A549 (cell line): Measurements from ENCODE around the gene PKD1. TPM values are rescaled to one million over a fixed set of nuclear protein-coding genes. Genes with fewer than 3 reads are reported as not detected.

Experiments used
- ATAC-seq, 2 experiments: fragments of 200-7000 bp in 1 of 2; fragments of >200 bp in 1 of 2; cut with Nextera tagmentation in 1 of 2; cut with Tn5 transposase in 1 of 2; 3 replicates each; pipeline versions ENCODE4 v1.8.0 to v1.9.1; 2018 to 2020; ENCODE audit warnings: mild to moderate bottlenecking in 1 of 2, moderate library complexity in 1 of 2
- CTCF ChIA-PET: fragments of 300-600 bp; sonication (Branson Sonifier 250); formaldehyde crosslinking; extraction: SDS; loops from one replicate; lab custom pipeline; 2021; ENCODE audit warnings: antibody characterized with exemption, inconsistent platforms; lab: Yijun Ruan, JAX
- POLR2A ChIA-PET: fragments of 350-600 bp; formaldehyde crosslinking; extraction: SDS; loops from one replicate; lab custom pipeline; 2021; ENCODE audit warnings: antibody characterized with exemption, inconsistent platforms; lab: Yijun Ruan, JAX
- DNase-seq, 2 experiments: peaks; one replicate each; pipeline versions ENCODE4 v3.0.0 to v3.0.0-alpha.2; 2011 to 2016; ENCODE audit warnings: low read depth in 1 of 2, low spot score in 1 of 2
- FAIRE-seq: peaks from 2 replicates; lab custom pipeline; 2011; peaks lifted over from hg19 to GRCh38; lab: Jason Lieb, UNC
- H3K27ac ChIP-seq, 2 experiments: fragments of >200 bp; sonication (Bioruptor Twin); formaldehyde crosslinking; 3 replicates each; pipeline ENCODE4 v1.5.1; 2016 to 2017
- H3K4me1 ChIP-seq: fragments of >200 bp; sonication (Bioruptor Twin); formaldehyde crosslinking; 3 replicates; pipeline ENCODE4 v1.6.1; 2016
- H3K4me2 ChIP-seq: fragments of >200 bp; sonication (Bioruptor Twin); formaldehyde crosslinking; 3 replicates; pipeline ENCODE4 v1.6.1; 2016
- H3K4me3 ChIP-seq: fragments of >200 bp; sonication (Bioruptor Twin); formaldehyde crosslinking; 3 replicates; pipeline ENCODE4 v1.5.1; 2016
- H3K9me3 ChIP-seq: fragments of >200 bp; sonication (Bioruptor Twin); formaldehyde crosslinking; 3 replicates; pipeline ENCODE4 v1.6.1; 2016
- ATOH8 ChIP-seq: fragments of 250-450 bp; sonication (Bioruptor Pico); IDR thresholded peaks from 2 replicates; pipeline ENCODE4 v1.5.0; 2020; ENCODE audit warnings: low read depth, mild to moderate bottlenecking, moderate library complexity
- BCL3 ChIP-seq: fragments of >200 bp; sonication (Bioruptor Twin); formaldehyde crosslinking; IDR thresholded peaks from 3 replicates; pipeline ENCODE4 v1.6.1; 2016
- CBX2 ChIP-seq: fragments of 200-600 bp; sonication (generic); IDR thresholded peaks from 2 replicates; pipeline ENCODE4 v1.6.1; 2016; ENCODE audit warnings: low read depth, mild to moderate bottlenecking, borderline replicate concordance
- EHF ChIP-seq: fragments of 250-450 bp; sonication (Bioruptor Pico); IDR thresholded peaks from 2 replicates; pipeline ENCODE4 v1.5.0; 2020; ENCODE audit warnings: mild to moderate bottlenecking
- EP300 ChIP-seq, 2 experiments: fragments of >200 bp; sonication (Bioruptor Twin); formaldehyde crosslinking; IDR thresholded peaks; 2 replicates in 1 of 2; 3 replicates in 1 of 2; pipeline ENCODE4 v1.6.1; 2016 to 2017
- ESRRA ChIP-seq: fragments of 150-350 bp; IDR thresholded peaks from 2 replicates; pipeline ENCODE4 v1.6.1; 2014; ENCODE audit warnings: mild to moderate bottlenecking, low read length, borderline replicate concordance
- FOSB ChIP-seq: fragments of 250-450 bp; sonication (Bioruptor Pico); IDR thresholded peaks from 2 replicates; pipeline ENCODE4 v1.5.0; 2020; ENCODE audit warnings: mild to moderate bottlenecking, moderate library complexity
- FOXS1 ChIP-seq: fragments of 250-450 bp; sonication (Bioruptor Pico); IDR thresholded peaks from 2 replicates; pipeline ENCODE4 v1.5.0; 2020; ENCODE audit warnings: mild to moderate bottlenecking, moderate library complexity
- GATA3 ChIP-seq: IDR thresholded peaks from 2 replicates; pipeline ENCODE4 v1.6.1; 2012; ENCODE audit warnings: borderline replicate concordance
- HDAC2 ChIP-seq: fragments of 200-600 bp; sonication (generic); IDR thresholded peaks from 2 replicates; pipeline ENCODE4 v1.6.1; 2016
- HEYL ChIP-seq: fragments of 250-450 bp; sonication (Bioruptor Pico); IDR thresholded peaks from 2 replicates; pipeline ENCODE4 v1.8.0; 2021; ENCODE audit warnings: mild to moderate bottlenecking, moderate library complexity
- HOXA7 ChIP-seq: fragments of 250-450 bp; sonication (Bioruptor Pico); IDR thresholded peaks from 2 replicates; pipeline ENCODE4 v1.5.0; 2020; ENCODE audit warnings: mild to moderate bottlenecking, moderate library complexity
- JUN ChIP-seq, 2 experiments: fragments of >200 bp; sonication (Bioruptor Twin); formaldehyde crosslinking; IDR thresholded peaks; 2 replicates in 1 of 2; 3 replicates in 1 of 2; pipeline ENCODE4 v1.6.1; 2016 to 2017
- MAX ChIP-seq: IDR thresholded peaks from 2 replicates; pipeline ENCODE4 v1.6.1; 2012
- MYC ChIP-seq: IDR thresholded peaks from 2 replicates; pipeline ENCODE4 v1.6.1; 2012; ENCODE audit warnings: mild to moderate bottlenecking, inconsistent platforms, low read length, improper control_type of control experiment, borderline replicate concordance
- PBX3 ChIP-seq: IDR thresholded peaks from 2 replicates; pipeline ENCODE4 v1.6.1; 2012
- POLR2A ChIP-seq: IDR thresholded peaks from 2 replicates; pipeline ENCODE4 v1.6.1; 2012; ENCODE audit warnings: mild to moderate bottlenecking, low read length
- USF2 ChIP-seq: fragments of 450-650 bp; IDR thresholded peaks from 2 replicates; pipeline ENCODE4 v1.6.1; 2014; ENCODE audit warnings: antibody characterized with exemption
- ZNF302 ChIP-seq: fragments of 250-450 bp; sonication (Bioruptor Pico); IDR thresholded peaks from 2 replicates; pipeline ENCODE4 v1.9.0; 2021; ENCODE audit warnings: inconsistent platforms, mild to moderate bottlenecking, moderate library complexity
- ZSCAN20 ChIP-seq: fragments of 250-450 bp; sonication (Bioruptor Pico); IDR thresholded peaks from 2 replicates; pipeline ENCODE4 v1.8.0; 2022; ENCODE audit warnings: mild to moderate bottlenecking, moderate library complexity
- WGBS: methylation state at CpG from one replicate; pipeline ENCODE4 v1.1.6; 2017; ENCODE audit errors: missing lambda C conversion rate; 5-methylcytosine and 5-hydroxymethylcytosine counted together
- polyA plus RNA-seq, 4 experiments: library from polyadenylated mRNA; depleted of rRNA in 3 of 4; stranded (reverse); fragments of >200 nt; fragmentation: RNase III in 1 of 4; extraction: RNeasy Plus Mini Kit Qiagen cat#74134 plus additional on column Dnase treatment in 1 of 4; gene quantifications; 2 replicates in 3 of 4; 3 replicates in 1 of 4; pipeline ENCODE4 v1.2.3, GENCODE V29; 2011 to 2017

Gene PKD1
- polyA plus RNA-seq, 2 of the 4 experiments (the other 2 are of a cell fraction), result 11.5 to 39.2 TPM

- ATAC-seq (peak in 1 of 2 experiments; percentile 1; a peak in 3 of 6 replicates), FAIRE-seq (no peak), DNase-seq (no peak)
- Histone ChIP-seq H3K4me3 (no peak overlapping the region), H3K4me1 (peaks cover 89% of the 10 kb centered on the region), H3K9me3 (no peaks in the 10 kb centered on the region), H3K4me2 (peak overlapping the region; percentile 73), H3K27ac (peak overlapping the region; percentile 90)
- POLR2A ChIA-PET, result interaction anchor here (1.6 kb wide), 1 partner anchor 115 kb away, joined by 7 read pairs; the partner anchor contains the start of gene TRAF7
- WGBS, result 86% methylated on average over 13 of the region's 24 CpGs
- TF ChIP-seq ZSCAN20 (CRISPR knock-in tag) (0 out of 2 replicates have a peak, but pooled peaks have one; percentile 44), PBX3 (0 out of 2 replicates have a peak, but pooled peaks have one; percentile 13), FOSB (CRISPR knock-in tag) (no peak)
- CTCF ChIA-PET, result interaction anchor here (1.0 to 4.0 kb wide), 13 partner anchors 8 to 113 kb away, joined by 3 to 25 read pairs (median 4); partner anchors contain the start of genes NTHL1 and TSC2
Measured at GRCh38 chr16:2040041-2040786, 95.5 kb downstream of the PKD1 start.

GRCh38 chr16:2039274-2040031 is 96.2 kb downstream of the PKD1 start:
- ChIA-PET POLR2A (interaction anchor here (1.6 kb wide), 1 partner anchor 116 kb away, joined by 7 read pairs; the partner anchor contains the start of gene TRAF7), CTCF (interaction anchor here (1.1 to 4.0 kb wide), 8 partner anchors 8 to 113 kb away, joined by 3 to 25 read pairs (median 4); partner anchors contain the start of genes NTHL1 and TSC2)
- peak overlapping the region; percentile 73 for H3K4me2 ChIP-seq
- peak; percentile 41 to 63; a peak in 5 of 6 replicates for ATAC-seq
- peak; percentile 70 to 96 for DNase-seq
- 22% methylated on average over 12 of the region's 29 CpGs for WGBS
- H3K4me1 ChIP-seq, result peaks cover 96% of the 10 kb centered on the region
- FAIRE-seq, result peak; percentile 28
- no peak overlapping the region for H3K4me3 ChIP-seq
- no peaks in the 10 kb centered on the region for H3K9me3 ChIP-seq
- H3K27ac ChIP-seq, result peak overlapping the region; percentile 90
- TF ChIP-seq JUN (IDR thresholded peaks at IDR 0.05) (peak; percentile 25 to 45; a peak in 1 of 5 replicates), EHF (CRISPR knock-in tag) (peak; percentile 81; the same call in 1 of the 2 replicates), MAX (peak; percentile 72), PBX3 (0 out of 2 replicates have a peak, but pooled peaks have one; percentile 16), ZNF302 (peak; percentile 62; the same call in 1 of the 2 replicates), ZSCAN20 (CRISPR knock-in tag) (peak; percentile 80), HDAC2 (no peak), ATOH8 (CRISPR knock-in tag) (peak; percentile 26; the same call in 1 of the 2 replicates), FOXS1 (CRISPR knock-in tag) (peak; percentile 59; the same call in 1 of the 2 replicates), HOXA7 (CRISPR knock-in tag) (peak; percentile 23; the same call in 1 of the 2 replicates), ESRRA (no peak), HEYL (CRISPR knock-in tag) (peak; percentile 65), CBX2 (no peak), EP300 (IDR thresholded peaks at IDR 0.05) (peak in 1 of 2 experiments; percentile 54; a peak in 1 of 5 replicates), BCL3 (no peak), GATA3 (peak; percentile 68; the same call in 1 of the 2 replicates), USF2 (no peak), POLR2A (no peak), MYC (peak; percentile 22; the same call in 1 of the 2 replicates)
